ENCODE data around the gene EXOC4.

Gene EXOC4

GRCh38 chr7:133805426-133805825 is 552.5 kb downstream of the EXOC4 start:
- no peak for DNase-seq

- no peak for DNase-seq
These were observed 555.0 kb downstream of the EXOC4 start for GRCh38 chr7:133807624-133808492.

GRCh38 chr7:133808493-133808866 is 555.6 kb downstream of the EXOC4 start:
- DNase-seq, result no peak

- DNase-seq, result no peak
These were observed 560.0 kb downstream of the EXOC4 start for GRCh38 chr7:133812877-133813276.

- no peak for DNase-seq
These were observed 562.8 kb downstream of the EXOC4 start for GRCh38 chr7:133815611-133816210.

GRCh38 chr7:133819695-133820094 is 566.8 kb downstream of the EXOC4 start:
- no peak for DNase-seq

- DNase-seq, result no peak
These were observed 567.7 kb downstream of the EXOC4 start for GRCh38 chr7:133820584-133820983.

GRCh38 chr7:133821171-133821570 is 568.3 kb downstream of the EXOC4 start:
- DNase-seq, result no peak

- DNase-seq, result no peak
These were observed 569.2 kb downstream of the EXOC4 start for GRCh38 chr7:133822001-133822641.

- DNase-seq, result no peak
These were observed 570.1 kb downstream of the EXOC4 start for GRCh38 chr7:133822868-133823552.

GRCh38 chr7:133824132-133824531 is 571.3 kb downstream of the EXOC4 start:
- no peak for DNase-seq

GRCh38 chr7:133827707-133828623 is 575.1 kb downstream of the EXOC4 start:
- no peak for DNase-seq

GRCh38 chr7:133828906-133829305 is 576.0 kb downstream of the EXOC4 start:
- DNase-seq, result no peak

GRCh38 chr7:133829336-133829897 is 576.5 kb downstream of the EXOC4 start:
- DNase-seq, result no peak

- no peak for DNase-seq
These were observed 577.2 kb downstream of the EXOC4 start for GRCh38 chr7:133830081-133830480.

- no peak for DNase-seq
These were observed 583.8 kb downstream of the EXOC4 start for GRCh38 chr7:133836666-133837065.

- DNase-seq, result no peak
These were observed 584.3 kb downstream of the EXOC4 start for GRCh38 chr7:133837224-133837623.

- no peak for DNase-seq
These were observed 586.2 kb downstream of the EXOC4 start for GRCh38 chr7:133839121-133839520.

GRCh38 chr7:133843341-133843740 is 590.5 kb downstream of the EXOC4 start:
- no peak for DNase-seq

- no peak for DNase-seq
These were observed 592.1 kb downstream of the EXOC4 start for GRCh38 chr7:133845005-133845404.

GRCh38 chr7:133846203-133846945 is 593.5 kb downstream of the EXOC4 start:
- no peak for DNase-seq

All from inflammatory macrophage (primary cell).